GM21529 (cell line): Measurements from ENCODE around the gene IMPA2.

Experiments used
- ATAC-seq: cut with Tn5 transposase; IDR thresholded peaks from one replicate; pipeline ENCODE4 v1.9.1; 2021; ENCODE audit not compliant: unreplicated experiment

Gene IMPA2

DNA sequence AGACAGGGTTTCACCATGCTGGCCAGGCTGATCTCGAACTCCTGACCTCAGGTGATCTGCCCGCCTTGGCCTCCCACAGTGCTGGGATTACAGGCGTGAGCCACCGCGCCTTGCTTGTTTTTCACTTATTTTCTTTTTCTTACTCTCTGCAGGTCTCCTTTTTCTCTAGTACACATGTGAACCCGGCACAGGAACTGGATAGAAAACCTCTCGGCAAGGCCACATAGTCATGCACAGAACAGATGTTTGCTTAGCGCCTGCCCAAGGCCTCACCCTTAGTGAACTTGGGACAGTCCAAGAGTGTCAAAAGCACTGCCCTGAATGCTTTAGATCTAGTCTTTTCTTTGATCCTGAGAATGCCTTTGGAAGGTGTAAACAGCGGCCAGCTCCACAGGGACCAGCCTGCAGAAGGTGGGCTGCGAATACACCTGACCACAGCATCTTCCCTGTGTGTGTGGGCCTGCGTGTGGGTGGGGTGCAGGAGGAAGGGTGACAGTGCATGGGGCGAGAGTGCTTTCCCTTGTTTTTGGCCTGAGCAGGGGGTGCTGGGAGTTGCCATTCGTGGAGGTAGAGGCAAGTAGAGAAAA, 27.0 kb downstream of the IMPA2 start:
- ATAC-seq, result no peak

DNA sequence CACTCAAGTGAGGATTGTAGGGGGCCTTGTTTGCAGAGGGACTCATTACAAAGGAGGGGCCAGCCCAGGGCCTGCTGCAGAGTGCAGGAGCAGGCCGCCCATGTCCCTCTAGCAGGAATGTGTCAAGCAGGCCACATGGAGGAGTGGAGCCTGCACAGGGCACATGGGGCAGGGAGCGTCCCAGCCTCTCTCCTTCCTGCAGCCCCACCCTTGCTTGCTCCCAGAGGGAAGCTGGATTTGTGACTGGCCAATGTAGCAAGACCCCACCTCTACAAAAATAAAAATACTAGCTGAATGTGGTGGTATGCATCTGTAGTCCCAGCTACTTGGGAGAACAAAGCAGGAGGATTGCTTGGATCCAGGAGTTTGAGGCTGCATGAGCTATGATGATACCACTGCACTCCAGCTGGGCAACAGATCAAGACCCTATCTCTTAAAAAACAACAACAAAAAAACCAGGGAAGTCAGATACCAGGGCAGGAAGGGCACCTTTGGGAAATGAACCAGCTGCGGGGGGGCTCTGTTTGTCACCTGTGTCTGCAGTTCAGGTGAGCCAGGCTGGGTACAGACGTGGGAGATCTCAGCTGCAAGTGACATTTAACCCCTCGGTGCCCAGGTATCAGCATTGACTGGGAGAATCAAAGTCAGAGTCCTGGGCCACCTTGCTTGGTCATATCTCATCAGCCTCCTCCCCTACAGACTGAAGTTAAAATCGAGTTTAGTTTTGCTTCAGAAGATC, 27.7 kb downstream of the IMPA2 start:
- no peak for ATAC-seq

DNA sequence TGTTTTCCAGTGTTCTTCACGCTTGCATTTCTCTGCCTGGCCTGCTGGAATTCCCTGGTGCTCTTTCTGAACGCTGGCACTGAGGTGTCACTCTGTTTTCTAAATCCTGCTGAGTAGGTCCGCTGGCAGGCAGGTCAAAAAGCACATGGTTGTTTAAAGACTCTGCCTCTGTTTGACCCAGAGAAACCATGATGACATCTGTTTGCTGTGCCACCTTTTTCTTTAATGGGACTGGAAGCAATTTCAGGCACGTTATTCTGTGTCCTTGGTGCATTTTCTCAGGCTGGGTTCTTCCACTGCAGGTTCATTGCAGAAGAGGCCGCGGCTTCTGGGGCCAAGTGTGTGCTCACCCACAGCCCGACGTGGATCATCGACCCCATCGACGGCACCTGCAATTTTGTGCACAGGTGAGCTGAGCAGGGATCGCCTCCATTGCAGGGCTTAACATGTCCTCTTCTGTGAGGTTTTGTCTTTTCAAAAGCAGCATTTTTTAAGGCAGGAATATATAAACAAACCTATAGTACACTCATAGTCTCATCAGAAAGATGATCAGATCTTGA, 28.4 kb downstream of the IMPA2 start:
- no peak for ATAC-seq

DNA sequence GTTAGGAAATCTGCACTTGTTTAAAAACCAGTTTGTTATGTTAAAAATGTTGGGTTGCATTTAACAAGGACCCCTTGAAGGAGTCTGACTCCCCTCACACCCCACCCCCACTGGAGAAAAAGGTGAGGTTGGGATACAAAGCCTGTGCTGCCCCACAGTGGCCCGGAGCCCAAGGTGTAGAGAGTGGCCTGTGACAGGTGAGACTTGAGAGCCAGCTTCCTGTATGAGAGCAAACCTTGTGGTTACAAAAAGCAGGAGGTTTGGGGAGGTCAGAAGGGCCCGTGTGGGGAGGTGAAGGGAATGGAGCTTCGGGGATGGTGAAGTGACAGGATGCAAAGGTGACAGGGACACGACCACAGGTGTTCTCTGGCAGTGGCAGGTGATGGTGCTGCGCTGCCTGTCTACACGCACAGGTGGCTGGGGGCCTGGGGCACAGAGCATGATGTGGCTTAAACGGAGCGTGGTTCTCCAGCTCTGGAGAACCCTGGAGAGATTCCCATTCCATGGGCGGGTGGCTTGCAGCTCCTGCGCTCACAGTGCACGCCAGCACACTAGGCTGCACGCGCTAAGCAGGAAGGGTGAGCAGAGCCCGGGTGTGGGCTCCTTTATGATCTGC, 29.0 kb downstream of the IMPA2 start:
- no peak for ATAC-seq

DNA sequence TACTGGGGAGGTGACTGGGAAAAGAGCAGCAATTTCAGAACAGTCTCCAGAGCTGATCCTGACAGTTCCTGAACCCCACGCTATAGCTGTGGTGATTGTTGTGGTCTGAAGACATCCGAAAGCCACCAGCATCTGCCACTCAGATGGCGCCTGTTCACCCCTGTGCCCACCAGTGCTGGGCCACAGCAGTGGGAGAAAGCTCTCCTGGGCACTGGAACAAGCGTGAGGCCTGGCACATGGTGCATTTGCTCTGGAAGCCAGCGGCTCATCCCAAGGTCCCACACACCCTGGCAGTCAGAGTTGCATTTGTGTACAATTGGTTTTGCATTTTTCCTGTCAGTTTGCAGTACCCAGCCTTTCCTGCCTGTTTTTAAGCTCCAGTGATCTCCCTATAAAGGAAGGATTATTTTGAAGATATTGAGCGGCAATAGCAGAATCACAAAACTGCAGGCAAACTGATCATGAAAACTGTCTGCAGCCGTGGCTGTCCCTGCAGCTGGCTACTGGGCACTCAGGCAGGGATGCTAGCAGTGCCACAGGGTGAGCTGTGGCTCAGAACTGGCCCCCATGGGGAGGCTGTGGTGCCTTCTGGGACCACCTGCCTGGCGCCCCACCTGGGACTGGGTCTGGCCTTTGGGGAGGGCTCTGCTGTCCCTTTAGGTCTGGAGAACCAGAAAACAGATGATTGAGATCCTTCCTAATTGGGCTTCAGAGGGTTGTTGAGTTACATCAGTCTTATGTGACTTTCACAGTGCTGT, 30.1 kb downstream of the IMPA2 start:
- no peak for ATAC-seq

DNA sequence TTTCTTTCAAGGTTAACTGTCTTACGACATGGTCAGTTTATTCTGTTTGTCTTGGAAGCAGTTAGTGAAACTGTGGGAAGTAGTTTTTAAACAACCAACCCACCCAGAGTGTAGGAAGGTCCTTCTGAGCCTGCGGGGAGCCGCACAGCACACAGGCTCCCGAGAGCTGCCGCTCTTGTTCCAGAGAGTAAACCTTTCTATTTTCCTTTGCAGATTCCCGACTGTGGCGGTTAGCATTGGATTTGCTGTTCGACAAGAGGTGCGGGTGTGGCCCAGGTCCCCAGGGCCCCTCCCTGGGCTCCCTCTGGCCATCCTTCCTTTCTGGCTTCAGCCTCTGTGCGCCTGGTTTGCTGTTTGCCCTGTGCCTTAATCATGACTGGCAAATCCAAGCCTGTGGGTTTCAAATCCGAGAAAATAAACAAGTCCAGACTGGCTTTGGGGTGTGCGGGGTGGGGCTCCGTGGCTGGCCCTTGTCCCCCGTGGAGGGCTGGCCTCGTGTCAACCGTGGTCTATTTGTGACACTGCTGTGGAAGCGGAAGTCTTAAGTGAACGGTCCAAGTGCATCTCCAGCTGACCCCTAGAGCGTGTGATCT, 30.7 kb downstream of the IMPA2 start:
- no peak for ATAC-seq

DNA sequence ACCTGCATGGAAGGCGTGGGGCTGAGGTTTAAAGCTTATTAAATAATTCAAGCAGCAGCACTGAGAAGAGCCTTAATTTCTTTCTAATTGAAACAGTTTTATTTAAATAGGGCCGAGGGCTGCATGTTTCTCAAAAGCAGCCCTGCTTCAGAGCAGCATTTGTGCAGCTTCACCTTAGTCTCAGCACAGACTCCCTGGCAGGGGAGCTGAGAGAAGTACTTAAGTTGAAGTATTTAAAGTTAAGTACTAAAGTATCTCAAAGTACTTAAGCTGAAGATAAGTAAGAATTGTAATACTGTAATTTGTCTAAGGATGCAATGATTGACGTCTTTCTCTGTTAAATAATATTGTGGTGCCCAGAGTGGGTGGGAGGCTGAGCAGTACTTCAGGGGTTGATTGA, 31.4 kb downstream of the IMPA2 start:
- ATAC-seq, result no peak

DNA sequence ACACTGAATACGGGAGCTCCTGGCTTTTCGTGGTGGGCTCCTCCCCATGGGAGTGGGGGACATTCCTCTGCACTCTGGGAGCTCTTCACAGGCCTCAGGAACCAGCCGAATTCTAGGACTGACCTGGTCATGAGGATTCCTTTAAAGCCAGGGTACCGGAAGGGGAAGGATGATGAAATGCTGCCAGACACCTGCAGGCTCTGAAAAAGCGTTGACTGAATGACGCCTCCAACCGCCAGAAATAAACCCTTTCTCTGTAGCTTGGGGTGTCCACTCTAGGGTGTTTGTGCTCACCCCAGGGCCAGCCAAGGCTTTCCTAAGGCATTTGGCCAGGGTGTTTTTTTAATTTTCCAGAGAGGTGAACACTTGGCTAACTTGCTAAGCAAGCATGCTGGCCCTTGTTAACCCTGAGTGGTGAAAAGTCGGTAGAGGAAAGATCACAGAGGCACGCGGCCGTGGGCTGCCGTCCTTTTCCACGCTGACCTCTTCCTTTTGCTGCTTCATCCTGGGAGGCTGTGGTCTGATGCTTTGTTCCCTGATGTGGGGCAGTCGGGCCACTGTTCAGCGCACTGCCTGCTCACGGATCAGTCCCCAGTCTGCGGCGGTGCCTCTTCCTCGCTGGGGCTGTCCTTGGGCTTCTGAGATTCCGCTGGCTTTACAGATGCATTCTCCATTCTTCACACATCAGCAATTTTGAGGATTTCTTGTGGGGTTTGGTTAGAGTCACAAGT, 32.0 kb downstream of the IMPA2 start:
- ATAC-seq, result no peak

DNA sequence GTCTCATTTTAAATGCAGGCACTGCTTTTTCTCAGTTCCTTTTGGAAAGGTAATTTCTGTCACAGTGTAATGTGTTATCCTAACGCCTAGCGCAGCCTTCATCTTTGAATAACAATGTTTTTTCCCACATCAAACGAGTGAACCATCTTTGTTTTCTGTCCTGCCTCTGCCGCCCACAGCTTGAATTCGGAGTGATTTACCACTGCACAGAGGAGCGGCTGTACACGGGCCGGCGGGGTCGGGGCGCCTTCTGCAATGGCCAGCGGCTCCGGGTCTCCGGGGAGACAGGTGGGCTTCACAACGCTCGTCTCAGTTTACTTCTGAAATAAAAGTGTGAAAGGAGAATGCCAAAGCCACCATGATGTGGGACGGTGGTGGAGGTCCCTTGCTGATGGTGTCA, 32.8 kb downstream of the IMPA2 start:
- ATAC-seq, result no peak

DNA sequence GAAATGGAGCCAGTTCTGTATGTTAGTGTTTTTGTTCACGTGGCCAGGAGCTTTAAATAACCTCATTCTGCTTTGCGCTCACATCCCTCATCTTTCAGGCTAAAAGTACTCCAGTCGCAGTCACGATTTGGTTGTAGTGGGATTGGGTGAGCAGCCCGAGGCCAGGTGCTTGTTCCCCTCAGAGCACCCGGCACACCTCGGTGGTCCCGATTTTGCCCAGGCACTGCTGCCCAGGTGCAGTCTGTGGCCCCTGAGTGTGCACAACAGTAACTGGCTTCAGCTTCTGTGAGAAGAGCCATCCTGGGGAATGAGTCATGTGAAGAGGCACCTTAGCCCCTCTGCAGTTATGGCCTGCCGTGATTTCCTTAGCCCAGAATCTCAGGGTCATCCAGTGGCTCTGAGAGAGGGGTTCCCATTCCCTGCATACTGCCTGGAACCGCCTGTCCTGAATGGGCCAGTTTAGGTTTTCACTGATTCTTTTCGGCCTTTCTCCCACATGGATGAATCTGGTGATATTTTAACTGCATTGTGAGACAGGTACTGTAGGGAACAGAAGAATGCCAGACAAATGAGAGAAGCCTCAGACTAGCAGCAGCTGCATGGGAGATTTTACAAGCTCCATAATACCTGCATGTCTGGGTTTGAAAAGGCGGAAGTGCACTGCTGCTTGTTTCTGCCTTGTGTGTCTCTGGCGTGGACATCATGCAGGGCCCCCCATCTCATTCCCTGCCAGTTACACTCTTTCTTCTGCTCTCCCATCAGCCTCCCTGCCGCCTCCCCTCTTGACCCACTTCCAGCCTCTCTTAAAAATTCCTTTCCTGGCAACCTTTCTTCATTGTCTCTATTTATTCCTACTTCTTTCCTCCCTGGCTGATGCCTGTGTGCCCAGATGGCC, 33.5 kb downstream of the IMPA2 start:
- ATAC-seq, result no peak

DNA sequence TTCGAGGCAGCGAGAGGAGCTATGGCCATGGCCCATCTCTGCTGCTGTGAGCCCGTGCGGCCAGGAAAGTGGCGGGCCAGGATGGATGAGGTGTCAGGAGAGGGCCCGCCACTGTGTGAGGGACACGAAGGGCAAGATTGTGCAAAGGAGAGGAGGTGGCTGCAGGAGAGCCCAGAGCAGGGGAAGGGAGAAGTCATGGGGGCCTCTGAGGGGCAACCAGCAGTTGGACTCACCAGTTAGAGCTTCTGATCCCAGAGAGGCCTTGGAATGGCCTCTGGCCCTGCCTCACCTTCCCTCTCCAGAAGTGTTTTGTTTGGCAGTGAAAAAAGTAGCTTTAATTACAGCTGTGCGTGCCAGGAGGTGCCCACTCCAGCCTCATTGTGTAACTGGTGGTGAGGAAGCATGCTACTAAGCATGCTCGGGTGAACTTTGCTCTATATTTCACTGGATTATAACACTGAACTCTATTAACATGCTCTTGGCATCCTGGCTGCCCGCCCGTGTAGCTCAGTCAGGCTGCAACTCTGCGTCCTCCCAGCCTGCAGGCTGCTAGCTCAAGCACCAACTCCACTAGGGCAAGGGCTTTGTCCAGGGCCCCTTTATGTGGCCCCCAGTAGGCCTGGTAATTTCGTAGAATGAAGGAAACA, 34.2 kb downstream of the IMPA2 start:
- no peak for ATAC-seq

DNA sequence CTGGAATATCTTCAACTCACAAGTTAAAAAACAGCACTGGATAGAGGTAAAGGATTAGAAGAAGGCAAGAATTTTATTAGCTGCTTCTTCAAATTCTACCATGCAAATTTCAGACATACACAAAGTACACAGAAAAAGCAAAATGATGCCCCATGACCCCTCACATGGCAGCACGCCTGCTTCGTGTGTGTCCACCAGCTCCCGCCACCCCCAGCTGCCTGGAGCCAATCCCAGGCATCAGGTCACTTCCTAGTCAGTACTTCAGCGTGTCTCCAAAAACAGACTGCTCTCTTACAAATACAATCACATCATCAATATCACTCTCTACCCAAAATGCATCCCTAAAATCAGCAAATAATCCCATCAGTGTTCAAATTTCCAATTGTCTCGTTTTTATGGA, 35.8 kb downstream of the IMPA2 start:
- no peak for ATAC-seq

DNA sequence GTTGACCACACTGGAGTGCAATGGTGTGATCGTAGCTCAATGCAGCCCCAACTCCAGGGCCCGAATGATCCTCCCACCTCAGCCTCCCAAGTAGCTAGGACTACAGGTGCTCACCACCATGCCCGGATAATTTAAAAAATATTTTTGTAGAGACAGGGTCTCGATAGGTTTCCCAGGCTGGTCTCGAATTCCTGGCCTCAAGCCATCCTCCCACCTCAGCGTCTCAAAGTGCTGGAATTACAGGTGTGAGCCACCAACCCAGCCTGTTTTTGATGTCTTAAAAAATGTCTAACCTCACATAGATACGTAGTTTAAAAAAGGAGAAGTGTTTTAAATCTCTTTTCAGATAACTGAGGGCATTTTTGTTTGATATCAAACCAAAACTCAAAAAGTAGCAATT, 37.6 kb downstream of the IMPA2 start:
- no peak for ATAC-seq

DNA sequence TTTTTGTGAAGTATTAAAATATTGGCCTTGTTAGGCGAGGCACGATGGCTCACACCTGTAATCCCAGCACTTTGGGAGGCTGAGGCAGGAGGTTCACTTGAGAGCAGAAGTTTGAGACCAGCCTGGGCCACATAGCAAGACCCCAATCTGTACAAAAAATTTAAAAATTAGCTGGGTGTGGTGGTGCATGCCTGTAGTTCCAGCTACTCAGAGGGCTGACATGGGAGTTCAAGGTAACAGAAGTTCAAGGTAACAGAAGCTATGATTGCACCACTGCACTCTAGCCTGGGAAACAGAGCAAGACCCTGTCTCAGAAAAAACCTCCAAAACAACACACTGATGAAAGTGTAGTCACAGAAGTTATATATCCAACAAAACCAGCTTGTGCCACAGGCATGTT, 39.8 kb downstream of the IMPA2 start:
- ATAC-seq, result no peak

DNA sequence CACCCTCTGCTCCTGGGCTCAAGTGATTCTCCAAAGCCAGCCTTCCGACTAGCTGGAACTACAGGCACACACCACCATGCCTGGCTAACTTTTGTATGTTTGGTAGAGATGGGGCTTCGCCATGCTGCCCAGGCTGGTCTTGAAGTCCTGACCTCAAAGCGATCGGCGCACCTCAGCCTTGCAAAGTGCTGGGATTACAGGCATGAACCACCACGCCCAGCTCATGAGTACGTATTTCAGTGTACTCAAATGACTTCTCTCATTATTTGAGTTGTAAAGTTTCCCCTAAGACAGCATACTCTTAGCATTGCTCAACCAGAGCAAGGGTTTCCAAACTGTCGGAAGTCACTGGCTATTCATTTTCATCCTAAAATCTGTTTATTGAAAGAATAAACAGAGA, 40.3 kb downstream of the IMPA2 start:
- no peak for ATAC-seq

DNA sequence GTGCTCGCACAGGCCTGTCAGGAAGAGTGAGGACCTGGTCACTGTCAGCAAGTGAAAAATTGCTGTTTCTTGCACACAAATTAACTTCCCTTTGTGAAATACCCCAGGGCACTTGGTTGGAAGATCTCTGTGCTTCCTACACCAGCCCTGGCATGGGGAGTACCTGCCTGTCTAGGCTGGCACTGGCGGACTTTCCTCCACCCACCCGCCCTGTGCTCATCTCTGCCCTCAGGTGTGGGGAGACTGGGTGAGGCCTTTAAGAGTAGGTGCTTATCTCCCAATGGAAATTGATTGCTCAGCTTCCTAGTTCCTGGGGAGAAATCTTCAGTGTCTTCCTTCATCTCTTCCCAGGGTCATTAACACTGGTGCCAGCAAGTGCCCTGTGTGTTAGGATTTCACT, 42.1 kb downstream of the IMPA2 start:
- ATAC-seq, result no peak

DNA sequence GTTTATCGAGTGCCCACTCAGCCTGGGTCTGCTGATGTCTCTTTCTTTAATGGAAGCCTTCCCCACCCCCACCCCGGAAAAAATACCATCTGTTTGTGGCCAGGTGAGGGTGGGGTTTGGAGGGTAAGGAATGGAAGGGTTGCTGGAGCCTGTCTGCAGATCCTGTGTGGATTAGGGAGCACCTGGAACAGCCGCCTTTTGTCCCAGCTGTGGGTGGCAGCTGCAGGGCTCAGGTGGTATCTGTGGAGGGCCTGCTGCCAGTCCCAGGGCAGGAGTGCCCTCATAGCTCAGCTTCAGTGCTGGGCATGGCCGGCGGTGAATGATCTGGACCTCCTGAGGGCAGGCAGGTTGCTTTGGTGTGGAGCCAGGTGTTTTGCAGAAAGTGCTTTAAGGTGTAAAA, 45.3 kb downstream of the IMPA2 start:
- ATAC-seq, result no peak

DNA sequence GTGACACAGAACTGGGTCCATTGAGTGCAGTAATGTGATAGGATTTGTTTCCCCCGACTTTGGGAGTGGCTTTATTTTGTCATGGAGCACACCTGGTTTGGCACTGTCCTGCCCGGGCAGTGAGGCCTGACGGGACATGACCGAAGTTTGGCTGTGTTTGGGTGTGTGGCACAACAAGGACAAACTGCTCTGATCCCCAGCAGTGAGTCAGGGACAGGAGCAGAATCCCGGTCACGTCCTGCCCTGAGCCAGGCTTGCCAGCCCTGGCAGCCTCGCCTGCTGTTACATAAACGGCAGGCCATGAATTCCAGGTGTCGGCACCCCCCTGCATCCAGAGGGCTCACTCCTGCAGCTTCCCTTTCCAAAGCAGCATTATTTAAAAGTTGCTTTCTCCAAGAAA, 45.7 kb downstream of the IMPA2 start:
- ATAC-seq, result no peak

DNA sequence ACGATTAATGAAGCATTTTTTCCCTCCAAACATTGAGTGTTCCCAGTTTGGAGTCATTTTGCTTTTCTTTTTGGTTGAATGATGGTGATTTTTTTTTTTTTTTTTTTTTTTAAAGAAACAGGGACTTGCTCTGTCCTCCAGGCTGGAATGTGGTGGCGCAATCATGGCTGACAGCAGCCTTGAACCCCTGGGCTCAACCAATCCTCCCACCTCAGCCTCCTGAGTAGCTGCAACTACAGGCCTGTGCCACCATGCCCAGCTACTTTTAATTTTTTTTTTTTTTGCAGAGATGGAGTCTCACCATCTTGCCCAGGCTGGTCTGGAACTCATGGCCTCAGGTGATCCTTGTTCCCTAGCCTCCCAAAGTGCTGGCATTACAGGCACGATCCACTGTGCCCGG, 46.2 kb downstream of the IMPA2 start:
- ATAC-seq, result no peak
